Measurements from ENCODE around the gene LCT.

Gene LCT

GRCh38 chr2:135851858-135852257 is 14.9 kb upstream of the LCT start:
- H3K27me3 ChIP-seq (ENCODE audit: insufficient read depth, poor library complexity, severe bottlenecking): no peaks in the 10 kb centered on the region
- no peak overlapping the region for H3K27ac ChIP-seq (replicated peaks)
- no peak for TF ChIP-seq GABPA (IDR thresholded peaks at IDR 0.05; ENCODE audit: low read depth)
- no peak for TF ChIP-seq REST (IDR thresholded peaks at IDR 0.05; ENCODE audit: insufficient replicate concordance, low read depth)
- TF ChIP-seq POLR2AphosphoS5 (IDR thresholded peaks at IDR 0.05; ENCODE audit: low read depth): no peak
- TF ChIP-seq SPI1 (IDR thresholded peaks at IDR 0.05; ENCODE audit: borderline replicate concordance, low read depth): no peak
- TF ChIP-seq CTCF (IDR thresholded peaks at IDR 0.05; ENCODE audit: insufficient read depth, low read length): no peak
- no peak overlapping the region for H3K4me3 ChIP-seq (replicated peaks; ENCODE audit: insufficient read depth, low read length)
- DNase-seq (ENCODE audit: low read depth in 1 of 2, low spot score in 1 of 2): no peak

GRCh38 chr2:135850892-135851668 is 14.1 kb upstream of the LCT start:
- no peak for TF ChIP-seq GABPA (IDR thresholded peaks at IDR 0.05; ENCODE audit: low read depth)
- TF ChIP-seq SPI1 (IDR thresholded peaks at IDR 0.05; ENCODE audit: borderline replicate concordance, low read depth): no peak
- no peak for TF ChIP-seq POLR2AphosphoS5 (IDR thresholded peaks at IDR 0.05; ENCODE audit: low read depth)
- TF ChIP-seq CTCF (IDR thresholded peaks at IDR 0.05; ENCODE audit: insufficient read depth, low read length): no peak
- TF ChIP-seq REST (IDR thresholded peaks at IDR 0.05; ENCODE audit: insufficient replicate concordance, low read depth): no peak
- Histone ChIP-seq H3K27me3 (ENCODE audit: insufficient read depth, poor library complexity, severe bottlenecking) (no peaks in the 10 kb centered on the region), H3K27ac (replicated peaks) (no peak overlapping the region), H3K4me3 (replicated peaks; ENCODE audit: insufficient read depth, low read length) (no peak overlapping the region)
- DNase-seq (ENCODE audit: low read depth in 1 of 2, low spot score in 1 of 2): no peak

GRCh38 chr2:135849087-135849486 is 12.1 kb upstream of the LCT start:
- Histone ChIP-seq H3K27me3 (ENCODE audit: insufficient read depth, poor library complexity, severe bottlenecking) (no peaks in the 10 kb centered on the region), H3K4me3 (replicated peaks; ENCODE audit: insufficient read depth, low read length) (no peak overlapping the region), H3K27ac (replicated peaks) (no peak overlapping the region)
- TF ChIP-seq REST (IDR thresholded peaks at IDR 0.05; ENCODE audit: insufficient replicate concordance, low read depth) (no peak), SPI1 (IDR thresholded peaks at IDR 0.05; ENCODE audit: borderline replicate concordance, low read depth) (no peak), GABPA (IDR thresholded peaks at IDR 0.05; ENCODE audit: low read depth) (no peak), POLR2AphosphoS5 (IDR thresholded peaks at IDR 0.05; ENCODE audit: low read depth) (no peak), CTCF (IDR thresholded peaks at IDR 0.05; ENCODE audit: insufficient read depth, low read length) (no peak)
- DNase-seq (ENCODE audit: low read depth in 1 of 2, low spot score in 1 of 2): no peak
